CMK (cell line): ENCODE results near the gene SLC6A17.

Experiments
- DNase-seq: peaks from one replicate; pipeline ENCODE4 v3.0.0-alpha.2; 2010; ENCODE audit warnings: low read depth

Gene SLC6A17

DNA sequence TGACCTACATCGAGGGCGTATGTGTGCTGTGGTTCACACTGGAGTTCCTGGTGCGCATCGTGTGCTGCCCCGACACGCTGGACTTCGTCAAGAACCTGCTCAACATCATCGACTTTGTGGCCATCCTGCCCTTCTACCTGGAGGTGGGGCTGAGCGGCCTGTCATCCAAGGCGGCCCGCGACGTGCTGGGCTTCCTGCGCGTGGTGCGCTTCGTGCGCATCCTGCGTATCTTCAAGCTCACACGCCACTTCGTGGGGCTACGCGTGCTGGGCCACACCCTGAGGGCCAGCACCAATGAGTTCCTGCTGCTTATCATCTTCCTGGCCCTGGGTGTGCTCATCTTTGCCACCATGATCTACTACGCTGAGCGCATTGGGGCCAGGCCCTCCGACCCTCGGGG is 72.8 kb downstream of the SLC6A17 start:
- DNase-seq = no peak

GRCh38 chr1:110223581-110223980 is 73.3 kb downstream of the SLC6A17 start:
- DNase-seq = no peak

GRCh38 chr1:110224240-110224995 is 74.1 kb downstream of the SLC6A17 start:
- no peak for DNase-seq

- DNase-seq = no peak
Observed at GRCh38 chr1:110225212-110225611, 74.9 kb downstream of the SLC6A17 start.

DNA sequence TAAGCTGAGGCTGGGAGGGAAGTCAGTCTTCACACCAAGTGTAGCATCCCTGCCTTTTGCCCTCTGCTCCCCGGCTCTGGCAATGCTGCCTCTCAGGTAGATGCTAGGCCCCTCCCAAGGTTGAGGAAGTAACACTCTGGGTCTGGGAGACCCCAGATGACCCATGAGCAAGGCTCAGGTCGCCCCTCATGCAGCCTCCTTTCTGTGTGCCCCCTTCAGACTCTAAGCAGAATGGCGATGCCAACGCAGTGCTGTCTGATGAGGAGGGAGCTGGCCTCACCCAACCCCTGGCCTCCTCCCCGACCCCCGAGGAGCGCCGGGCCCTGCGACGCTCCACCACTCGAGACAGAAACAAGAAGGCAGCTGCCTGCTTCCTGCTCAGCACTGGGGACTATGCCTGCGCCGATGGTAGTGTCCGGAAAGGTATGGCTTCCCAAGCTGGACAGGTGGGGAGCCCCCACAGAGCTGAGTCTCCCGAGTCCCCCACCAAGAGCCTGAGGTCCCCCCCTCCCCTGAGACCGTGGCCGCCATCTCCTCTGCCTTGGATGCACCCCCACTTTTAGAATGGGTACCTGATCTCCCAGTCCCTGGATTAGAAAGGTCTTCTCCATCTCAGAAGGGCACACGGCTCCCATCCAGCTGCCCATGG is 75.6 kb downstream of the SLC6A17 start:
- no peak for DNase-seq

- DNase-seq = no peak
Observed at GRCh38 chr1:110227774-110228173, 77.5 kb downstream of the SLC6A17 start.

- DNase-seq = no peak
Observed at GRCh38 chr1:110228381-110228780, 78.1 kb downstream of the SLC6A17 start.

DNA sequence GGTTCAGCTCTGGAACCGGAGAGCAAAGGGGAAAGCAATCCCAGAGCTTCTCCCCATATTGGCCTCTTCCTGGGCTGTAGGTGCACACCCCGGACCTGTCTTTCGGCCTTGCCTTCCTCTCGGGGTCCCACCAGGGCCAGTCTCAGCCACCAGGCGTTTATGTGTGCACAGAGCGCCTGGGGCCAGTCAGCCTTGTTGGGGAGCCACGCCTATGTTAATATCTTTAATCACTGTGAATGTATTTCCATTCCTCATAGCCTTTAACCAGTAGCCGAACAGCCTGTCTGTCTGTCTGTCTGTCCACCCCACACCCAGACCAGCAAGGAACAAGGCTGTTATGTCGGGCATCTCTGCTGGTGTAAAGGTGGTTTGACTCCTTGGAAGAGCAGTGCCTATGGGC is 78.6 kb downstream of the SLC6A17 start:
- DNase-seq = no peak

GRCh38 chr1:110229348-110230001 is 79.2 kb downstream of the SLC6A17 start:
- DNase-seq = no peak

DNA sequence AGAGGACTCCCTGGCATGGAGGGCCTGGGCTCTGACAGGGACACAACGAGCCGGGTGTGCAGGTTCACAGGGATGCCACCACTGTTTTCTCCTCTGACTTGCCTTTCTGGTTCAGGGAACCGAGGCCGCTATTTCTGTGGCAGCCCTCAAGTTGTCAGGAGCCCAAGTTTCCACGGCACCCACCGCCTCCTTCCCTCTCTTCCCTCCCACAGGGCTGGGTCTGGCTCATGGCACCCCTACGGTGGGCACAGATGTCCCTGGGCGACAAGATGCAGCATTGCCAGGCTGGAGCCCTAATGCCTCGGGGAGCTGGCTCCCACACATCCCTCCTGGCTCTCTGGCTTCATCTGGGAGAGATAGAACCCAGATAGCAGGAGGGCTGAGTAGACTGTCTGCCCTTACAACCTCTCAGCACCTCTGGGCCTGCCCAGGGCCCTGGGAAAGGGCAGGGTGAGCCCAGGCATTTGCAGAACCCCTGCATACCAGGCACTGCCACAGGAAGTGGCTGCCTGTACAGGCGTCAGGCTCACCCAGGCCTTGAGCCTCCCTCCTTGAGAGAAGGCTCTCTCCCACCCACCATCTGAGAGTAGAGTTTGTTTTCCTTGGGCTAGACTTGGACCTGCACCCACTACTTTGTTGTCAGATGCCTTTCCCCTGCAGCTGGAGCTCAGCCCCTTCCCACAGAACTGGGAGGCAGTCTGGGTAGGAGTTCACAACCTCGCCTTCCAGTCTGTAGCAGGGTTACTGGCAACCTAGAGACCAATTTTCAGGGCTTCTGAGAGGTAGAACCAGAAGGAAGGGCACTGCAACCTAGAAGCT is 80.3 kb downstream of the SLC6A17 start:
- no peak for DNase-seq

DNA sequence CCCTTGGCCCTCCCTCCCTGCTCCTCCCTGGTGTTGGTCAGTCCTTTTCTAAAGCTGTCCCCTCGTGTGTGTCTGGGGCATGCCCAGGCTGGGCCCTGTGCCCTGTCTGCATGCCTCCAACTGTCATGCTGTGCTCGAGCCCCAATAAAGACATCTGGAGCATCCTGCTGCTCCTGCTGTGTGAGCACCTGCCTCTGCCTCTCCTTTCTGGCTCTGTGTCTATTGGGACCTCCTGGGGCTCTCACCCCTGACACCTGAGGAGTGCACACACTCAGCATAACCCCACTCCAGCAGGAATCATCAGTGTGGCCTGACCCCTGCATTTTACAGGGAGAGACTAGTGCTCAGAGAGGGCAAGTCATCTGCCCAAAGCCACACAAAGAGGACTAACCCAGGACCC is 83.6 kb downstream of the SLC6A17 start:
- DNase-seq = no peak

- no peak for DNase-seq
Observed at GRCh38 chr1:110234691-110235090, 84.4 kb downstream of the SLC6A17 start.

- no peak for DNase-seq
Observed at GRCh38 chr1:110235181-110235833, 85.0 kb downstream of the SLC6A17 start.

- no peak for DNase-seq
Observed at GRCh38 chr1:110235834-110236682, 85.8 kb downstream of the SLC6A17 start.

DNA sequence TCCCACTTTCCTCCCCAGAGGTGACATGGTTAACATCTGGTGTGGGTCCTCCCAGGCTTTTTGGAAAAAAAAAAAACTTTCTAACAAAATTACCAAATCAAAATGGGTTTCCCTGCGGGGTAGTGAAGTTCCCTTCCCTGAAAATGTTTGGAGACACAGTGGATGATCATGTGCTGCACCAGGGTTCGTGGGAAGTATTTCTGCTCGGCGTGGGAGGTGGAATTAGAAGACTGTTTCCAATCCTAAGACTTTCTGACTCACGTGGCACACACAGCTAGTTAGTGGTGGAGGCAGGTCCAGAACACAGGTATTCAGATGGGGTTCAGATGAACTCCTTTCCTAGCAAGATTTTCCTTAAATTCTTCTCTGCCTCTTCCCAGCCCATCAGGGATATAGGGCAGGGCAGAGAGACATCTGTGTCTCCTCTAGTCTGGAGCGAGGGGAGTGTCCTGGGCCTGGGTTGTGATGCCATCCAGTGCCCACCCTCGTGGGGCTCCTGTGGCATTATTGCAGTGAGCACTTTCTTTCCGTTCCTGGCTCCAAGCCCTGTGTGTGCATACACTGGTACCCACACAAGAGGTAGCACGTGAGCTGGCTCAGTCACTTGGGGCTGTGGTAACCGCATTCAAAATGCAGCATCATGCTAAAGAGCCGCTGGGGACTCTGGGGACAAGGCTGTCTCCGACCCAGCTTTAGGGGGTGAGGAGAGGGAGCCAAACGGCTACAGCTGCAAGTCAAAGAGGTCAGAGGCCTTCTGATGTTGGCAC is 87.3 kb downstream of the SLC6A17 start:
- no peak for DNase-seq

GRCh38 chr1:110239441-110240430 is 89.4 kb downstream of the SLC6A17 start:
- no peak for DNase-seq

DNA sequence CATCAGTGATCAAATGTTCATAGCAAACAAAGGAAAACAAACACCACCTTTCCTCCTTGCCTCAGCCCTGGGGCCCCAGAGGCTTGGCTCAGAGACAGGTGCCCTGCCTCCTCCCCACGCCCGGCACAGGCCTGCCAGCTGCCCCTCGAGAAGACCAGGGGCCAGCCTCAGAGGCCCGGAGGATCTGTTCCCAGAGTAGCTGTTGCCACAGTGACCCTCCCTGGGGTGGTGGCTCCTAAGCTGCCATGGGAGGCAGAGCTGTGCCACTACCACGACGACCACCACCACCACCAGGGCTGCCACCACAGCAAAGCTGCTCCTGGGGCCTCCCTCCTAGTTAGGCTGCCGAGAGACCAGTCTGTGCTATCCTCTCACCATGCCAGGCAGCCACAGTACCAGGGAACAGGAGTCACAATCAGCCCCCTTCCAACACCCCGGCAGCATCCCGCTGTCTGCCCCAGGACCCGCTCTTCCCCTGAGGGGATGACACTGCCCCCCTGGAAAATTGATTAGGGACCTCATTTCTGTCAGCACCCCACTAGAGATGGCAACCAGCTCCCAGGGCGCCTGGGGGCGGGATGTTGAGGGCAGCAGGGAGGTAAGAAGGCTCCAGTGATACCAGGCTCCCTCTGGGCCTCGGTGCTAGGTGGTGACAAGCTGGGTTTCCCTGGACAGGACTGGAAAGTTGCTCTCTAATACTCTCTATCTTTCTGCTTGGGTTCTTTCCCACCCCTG is 90.3 kb downstream of the SLC6A17 start:
- no peak for DNase-seq

GRCh38 chr1:110241516-110241915 is 91.2 kb downstream of the SLC6A17 start:
- no peak for DNase-seq
